Gastrocnemius medialis (tissue), 4 donors: ENCODE data around the gene ISL2.

ENCODE experiments used
- POLR2A ChIP-seq, 2 donors: fragments of 450-650 bp; IDR thresholded peaks; one replicate each; pipeline ENCODE4 v1.6.1; 2017; ENCODE audit warnings: antibody characterized with exemption in 2 of 2, mild to moderate bottlenecking in 2 of 2, moderate library complexity in 2 of 2
- TF ChIP-seq, protein P1 (sequence below), 5 experiments: fragments of 450-650 bp in 3 of 5; fragments of 200-600 bp in 2 of 5; sonication (generic) in 2 of 5; IDR thresholded peaks in 4 of 5; conservative IDR thresholded peaks in 1 of 5; 1 replicate in 4 of 5; 2 replicates in 1 of 5; pipeline ENCODE4 v1.5.1; 2016 to 2019; ENCODE audit warnings: antibody characterized with exemption in 5 of 5, mild to moderate bottlenecking in 3 of 5, moderate library complexity in 3 of 5

DNA sequence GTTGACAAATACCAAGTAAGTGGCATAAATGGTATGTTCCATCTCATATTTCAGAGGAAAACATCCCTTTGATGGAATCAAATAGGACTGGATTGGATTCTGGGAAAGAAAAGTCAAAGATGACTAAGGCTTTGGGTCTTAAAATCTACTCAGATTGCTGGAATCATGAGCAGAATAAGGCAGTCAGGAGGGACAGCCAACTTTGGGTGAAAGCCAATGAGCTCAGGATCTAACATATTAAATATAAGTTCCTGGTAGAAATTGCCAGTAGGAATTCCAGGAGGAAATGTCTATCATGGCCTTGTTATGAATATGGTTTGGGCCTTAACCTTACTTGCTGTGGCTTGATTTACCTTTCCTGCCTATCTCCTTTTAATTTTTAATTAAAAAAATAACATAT is 55.3 kb downstream of the ISL2 start:
- TF ChIP-seq, protein P1, sequence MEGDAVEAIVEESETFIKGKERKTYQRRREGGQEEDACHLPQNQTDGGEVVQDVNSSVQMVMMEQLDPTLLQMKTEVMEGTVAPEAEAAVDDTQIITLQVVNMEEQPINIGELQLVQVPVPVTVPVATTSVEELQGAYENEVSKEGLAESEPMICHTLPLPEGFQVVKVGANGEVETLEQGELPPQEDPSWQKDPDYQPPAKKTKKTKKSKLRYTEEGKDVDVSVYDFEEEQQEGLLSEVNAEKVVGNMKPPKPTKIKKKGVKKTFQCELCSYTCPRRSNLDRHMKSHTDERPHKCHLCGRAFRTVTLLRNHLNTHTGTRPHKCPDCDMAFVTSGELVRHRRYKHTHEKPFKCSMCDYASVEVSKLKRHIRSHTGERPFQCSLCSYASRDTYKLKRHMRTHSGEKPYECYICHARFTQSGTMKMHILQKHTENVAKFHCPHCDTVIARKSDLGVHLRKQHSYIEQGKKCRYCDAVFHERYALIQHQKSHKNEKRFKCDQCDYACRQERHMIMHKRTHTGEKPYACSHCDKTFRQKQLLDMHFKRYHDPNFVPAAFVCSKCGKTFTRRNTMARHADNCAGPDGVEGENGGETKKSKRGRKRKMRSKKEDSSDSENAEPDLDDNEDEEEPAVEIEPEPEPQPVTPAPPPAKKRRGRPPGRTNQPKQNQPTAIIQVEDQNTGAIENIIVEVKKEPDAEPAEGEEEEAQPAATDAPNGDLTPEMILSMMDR (IDR thresholded peaks at IDR 0.05 in 4 of 5, conservative IDR thresholded peaks at IDR 0.05 in 1 of 5), result no peak
- TF ChIP-seq POLR2A (IDR thresholded peaks at IDR 0.05), result no peak
